Lung (tissue), 12 donors: ENCODE measurements around the gene UNC93A. TPM values are rescaled to one million over a fixed set of nuclear protein-coding genes. Genes with fewer than 3 reads are reported as not detected.
A peak's percentile ranks its signal among the peaks of the same experiment; 100 is the strongest.

ENCODE experiments used
- ATAC-seq: fragments of 200-7000 bp; cut with Tn5 transposase; one replicate; pipeline ENCODE4 v1.9.1; 2020; ENCODE audit warnings: moderate number of reproducible peaks; ENCODE audit not compliant: insufficient read depth, low FRiP score
- DNase-seq, 3 donors: peaks; one replicate each; pipeline ENCODE4 v3.0.0-alpha.2; 2013 to 2017
- H3K27ac ChIP-seq, 2 donors: one replicate each; pipeline ENCODE4 v1.5.1; 2013; ENCODE audit warnings: mild to moderate bottlenecking in 2 of 2, moderate library complexity in 2 of 2, control low read depth in 1 of 2, inconsistent platforms in 1 of 2, low read depth in 1 of 2, low read length in 1 of 2
- H3K27me3 ChIP-seq, 3 donors: one replicate each; pipeline ENCODE4 v1.5.1; 2013; ENCODE audit warnings: low read length in 2 of 3; ENCODE audit not compliant: control insufficient read depth in 3 of 3, insufficient read depth in 3 of 3
- H3K36me3 ChIP-seq, 4 donors: one replicate each; pipeline ENCODE4 v1.5.1; 2013; ENCODE audit warnings: low read length in 4 of 4, mild to moderate bottlenecking in 1 of 4, moderate library complexity in 1 of 4; ENCODE audit not compliant: control insufficient read depth in 4 of 4, insufficient read depth in 4 of 4
- H3K4me1 ChIP-seq, 5 donors: one replicate each; pipeline ENCODE4 v1.5.1; 2013; ENCODE audit warnings: low read length in 5 of 5, mild to moderate bottlenecking in 2 of 5, moderate library complexity in 1 of 5; ENCODE audit not compliant: control insufficient read depth in 5 of 5, insufficient read depth in 5 of 5
- H3K4me3 ChIP-seq: one replicate; pipeline ENCODE4 v1.5.1; 2013; ENCODE audit warnings: mild to moderate bottlenecking, control low read depth, moderate library complexity
- H3K9ac ChIP-seq, 2 donors: one replicate each; pipeline ENCODE4 v1.5.1; 2013; ENCODE audit warnings: low read length in 2 of 2, control low read depth in 1 of 2; ENCODE audit not compliant: insufficient read depth in 1 of 2
- H3K9me3 ChIP-seq, 4 donors: one replicate each; pipeline ENCODE4 v1.5.1; 2013; ENCODE audit warnings: low read length in 3 of 4, mild to moderate bottlenecking in 1 of 4, moderate library complexity in 1 of 4; ENCODE audit not compliant: control insufficient read depth in 4 of 4, insufficient read depth in 3 of 4
- WGBS, 2 donors: extraction: QIAGEN DNeasy Blood & Tissue Kit; methylation state at CpG; one replicate each; pipeline ENCODE4 v1.1.7; 2013; 5-methylcytosine and 5-hydroxymethylcytosine counted together
- polyA plus RNA-seq, 2 donors: library from polyadenylated mRNA; stranded (reverse); fragments of 200-250 nt; gene quantifications; one replicate each; pipeline ENCODE4 v1.2.1, GENCODE V29; 2013
- total RNA-seq, 2 donors: library from RNA; depleted of rRNA in 1 of 2; stranded (reverse); fragments of >200 nt in 1 of 2; gene quantifications; one replicate each; pipeline ENCODE4 v1.2.1, GENCODE V29; 2014 to 2021
- TF ChIP-seq, protein P1 (sequence below): IDR thresholded peaks from 2 replicates; pipeline ENCODE4 v1.5.1; 2012; ENCODE audit warnings: mild to moderate bottlenecking; ENCODE audit errors: control extremely low read depth, extremely low read depth
- donor health status: control.
- donor health status: control.
- donor health status: Bipolar disorder and iron deficiency.
- donor health status: healthy.
- donor health status: DM: yes; HTN: yes; CAD: no.

Gene UNC93A
- total and polyA plus RNA-seq, 4 donors, result not detected

DNA sequence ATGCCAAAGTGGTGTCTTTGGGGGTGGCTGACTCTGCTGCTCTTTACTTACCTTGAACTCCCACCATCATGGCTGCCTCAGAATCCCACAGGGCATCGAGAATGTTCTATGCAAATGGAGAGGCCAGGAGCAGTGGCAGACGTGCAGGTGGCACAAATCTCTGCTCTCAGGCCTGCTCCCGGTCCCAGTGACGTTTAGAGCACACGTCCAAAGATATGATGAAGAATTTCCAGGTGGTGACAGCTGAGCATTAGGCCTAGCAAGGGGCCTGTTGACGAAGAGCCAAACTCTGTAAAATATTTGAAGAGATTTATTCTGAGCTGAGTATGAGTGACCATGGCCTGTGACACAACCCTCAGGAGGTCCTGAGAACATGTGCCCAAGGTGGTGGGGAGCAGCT is 19.0 kb upstream of the UNC93A start:
- TF ChIP-seq, protein P1, sequence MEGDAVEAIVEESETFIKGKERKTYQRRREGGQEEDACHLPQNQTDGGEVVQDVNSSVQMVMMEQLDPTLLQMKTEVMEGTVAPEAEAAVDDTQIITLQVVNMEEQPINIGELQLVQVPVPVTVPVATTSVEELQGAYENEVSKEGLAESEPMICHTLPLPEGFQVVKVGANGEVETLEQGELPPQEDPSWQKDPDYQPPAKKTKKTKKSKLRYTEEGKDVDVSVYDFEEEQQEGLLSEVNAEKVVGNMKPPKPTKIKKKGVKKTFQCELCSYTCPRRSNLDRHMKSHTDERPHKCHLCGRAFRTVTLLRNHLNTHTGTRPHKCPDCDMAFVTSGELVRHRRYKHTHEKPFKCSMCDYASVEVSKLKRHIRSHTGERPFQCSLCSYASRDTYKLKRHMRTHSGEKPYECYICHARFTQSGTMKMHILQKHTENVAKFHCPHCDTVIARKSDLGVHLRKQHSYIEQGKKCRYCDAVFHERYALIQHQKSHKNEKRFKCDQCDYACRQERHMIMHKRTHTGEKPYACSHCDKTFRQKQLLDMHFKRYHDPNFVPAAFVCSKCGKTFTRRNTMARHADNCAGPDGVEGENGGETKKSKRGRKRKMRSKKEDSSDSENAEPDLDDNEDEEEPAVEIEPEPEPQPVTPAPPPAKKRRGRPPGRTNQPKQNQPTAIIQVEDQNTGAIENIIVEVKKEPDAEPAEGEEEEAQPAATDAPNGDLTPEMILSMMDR, result no peak
- ATAC-seq, result no peak
- WGBS, 2 donors, result 90 to 91% methylated on average over 6 of the region's 6 CpGs

DNA sequence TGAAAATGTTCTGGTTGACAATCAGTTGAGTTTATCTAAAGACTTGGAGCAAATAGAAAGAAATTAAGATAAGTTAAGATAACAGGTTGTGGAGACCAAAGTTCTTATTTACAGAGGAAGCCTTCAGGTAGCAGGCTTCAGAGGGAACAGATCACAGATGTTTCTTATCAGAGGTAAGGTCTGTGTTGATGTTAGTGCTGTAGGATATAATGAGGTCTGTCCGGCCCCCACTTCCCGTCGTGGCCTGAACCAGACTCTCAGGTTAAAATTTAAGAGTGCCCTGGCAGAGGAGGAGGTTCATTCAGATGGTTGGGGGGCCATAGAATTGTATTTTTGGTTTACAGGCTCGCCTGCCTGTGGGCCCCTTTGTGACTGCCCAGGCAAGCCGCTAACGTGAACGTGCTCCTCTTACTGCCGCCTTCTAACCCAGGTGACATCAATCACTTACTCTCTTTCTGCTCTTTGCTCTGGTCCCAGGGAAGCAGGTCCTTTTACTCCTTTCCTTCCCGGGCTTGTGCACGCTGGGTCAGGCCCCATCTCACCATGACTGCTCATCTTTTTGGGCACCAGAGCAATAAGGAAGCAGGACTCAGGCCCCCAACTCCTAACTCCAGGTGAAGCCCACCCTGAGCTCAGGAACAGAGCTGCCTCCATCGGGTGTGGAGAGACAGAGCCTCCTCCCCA is 18.3 kb upstream of the UNC93A start:
- no peaks in the 10 kb centered on the region for H3K27me3 ChIP-seq
- peaks cover 0 to 2% (median 0%) of the 10 kb centered on the region in 5 donors for H3K4me1 ChIP-seq
- WGBS, 2 donors, result 84 to 87% methylated on average over 11 of the region's 11 CpGs
- H3K27ac ChIP-seq, result no peak overlapping the region
- ATAC-seq (no peak), DNase-seq (no peak)
- H3K4me3 ChIP-seq, result no peak overlapping the region
- H3K9ac ChIP-seq, result no peak overlapping the region
- H3K9me3 ChIP-seq, result peaks cover 0 to 6% (median 0%) of the 10 kb centered on the region in 4 donors
- TF ChIP-seq, protein P1, result no peak
- H3K36me3 ChIP-seq, result no peaks in the 10 kb centered on the region

More for the DNA sequence above, 19.0 kb upstream of the UNC93A start:
- Histone ChIP-seq H3K4me3 (no peak overlapping the region), H3K27me3 (no peaks in the 10 kb centered on the region), H3K27ac (no peak overlapping the region), H3K9me3 (peaks cover 0 to 6% (median 0%) of the 10 kb centered on the region in 4 donors), H3K36me3 (no peaks in the 10 kb centered on the region), H3K4me1 (peaks cover 0 to 2% (median 0%) of the 10 kb centered on the region in 5 donors), H3K9ac (no peak overlapping the region)
- DNase-seq, result no peak

DNA sequence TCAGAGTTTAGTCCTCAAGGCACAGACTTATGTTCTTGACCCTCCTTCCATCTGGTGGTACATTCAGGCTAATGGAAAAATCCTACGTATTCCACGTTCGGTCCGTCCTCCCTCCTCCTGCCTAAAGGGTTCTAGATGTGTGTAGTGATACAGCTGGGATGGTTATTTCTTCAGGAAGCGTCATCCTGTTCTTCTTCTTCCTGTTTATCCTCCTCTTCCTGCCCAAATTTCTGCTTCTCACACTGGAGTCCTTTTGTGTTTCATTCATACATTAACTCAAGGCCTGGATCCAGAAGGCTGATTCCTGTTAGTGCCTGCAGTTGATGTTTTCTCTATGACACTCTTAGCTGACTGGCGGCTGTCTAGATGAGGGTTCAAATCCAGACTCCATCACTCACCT is 16.8 kb upstream of the UNC93A start:
- Histone ChIP-seq H3K9me3 (peaks cover 0 to 6% (median 0%) of the 10 kb centered on the region in 4 donors), H3K4me1 (peaks cover 0 to 4% (median 0%) of the 10 kb centered on the region in 5 donors), H3K36me3 (no peaks in the 10 kb centered on the region), H3K9ac (no peak overlapping the region), H3K27ac (no peak overlapping the region), H3K27me3 (no peaks in the 10 kb centered on the region), H3K4me3 (no peak overlapping the region)
- WGBS, 2 donors, result 69 to 74% methylated on average over 6 of the region's 6 CpGs
- TF ChIP-seq, protein P1, result no peak
- DNase-seq (no peak), ATAC-seq (no peak)

DNA sequence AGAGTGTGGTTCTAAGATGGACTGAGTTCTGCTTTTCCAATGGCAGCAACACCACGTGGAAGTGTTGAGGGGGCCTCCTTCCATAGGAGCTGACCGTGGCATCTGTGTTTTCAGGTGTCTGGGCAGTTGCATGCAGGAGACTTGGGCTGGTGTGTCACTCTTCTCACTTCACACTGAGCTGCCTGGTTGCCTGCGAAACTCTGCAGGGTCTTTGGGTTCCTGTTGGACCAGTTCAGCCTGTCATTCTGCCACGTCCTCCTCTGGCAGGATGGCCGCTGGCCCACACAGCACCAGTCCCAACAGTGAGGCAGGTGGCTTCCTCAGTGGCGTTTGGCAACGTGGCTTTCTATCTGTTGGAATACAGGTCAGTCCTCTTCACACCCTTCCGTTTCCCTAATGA is 16.1 kb upstream of the UNC93A start:
- TF ChIP-seq, protein P1, result no peak
- Histone ChIP-seq H3K4me3 (no peak overlapping the region), H3K36me3 (no peaks in the 10 kb centered on the region), H3K4me1 (peaks cover 0 to 4% (median 0%) of the 10 kb centered on the region in 5 donors), H3K27me3 (no peaks in the 10 kb centered on the region), H3K9me3 (peaks cover 0 to 6% (median 0%) of the 10 kb centered on the region in 4 donors), H3K27ac (no peak overlapping the region), H3K9ac (no peak overlapping the region)
- ATAC-seq (no peak), DNase-seq (peak in 2 of 3 donors; percentile 41 to 42)
- 72 to 84% methylated on average over 8 of the region's 8 CpGs for WGBS, 2 donors
